NCI-H146 treated with DMSO at 0.1 percent for 48 hours (cell line): Measurements from ENCODE around the gene KLRC1.
A peak's percentile ranks its signal among the peaks of the same experiment; 100 is the strongest.
"Not testable (repeated sequence)": the region's sequence is repeated elsewhere in the genome, so short reads cannot be mapped to it uniquely, and the experiment has no call there.

Experiments
- DNase-seq: peaks from one replicate; lab custom pipeline; 2025; ENCODE audit not compliant: unreplicated experiment; lab: John Stamatoyannopoulos, UW

The KLRC1 gene

GRCh38 chr12:10453156-10453555 is at the start of gene KLRC1:
Gene KLRC1, minus strand, starts transcription at chr12:10453377. Its CDS starts 2,221 bp downstream, at chr12:10451156.
- no peak for DNase-seq

GRCh38 chr12:10501030-10501429 is 47.9 kb upstream of the KLRC1 start:
- DNase-seq: peak; percentile 56

GRCh38 chr12:10498042-10498441 is 44.9 kb upstream of the KLRC1 start:
- no peak for DNase-seq

GRCh38 chr12:10497602-10498001 is 44.4 kb upstream of the KLRC1 start:
- DNase-seq: no peak

GRCh38 chr12:10491766-10492165 is 38.6 kb upstream of the KLRC1 start:
- no peak for DNase-seq

GRCh38 chr12:10487328-10487727 is 34.2 kb upstream of the KLRC1 start:
- not testable (repeated sequence) for DNase-seq

GRCh38 chr12:10481901-10482300 is 28.7 kb upstream of the KLRC1 start:
- DNase-seq: not testable (repeated sequence)

- not testable (repeated sequence) for DNase-seq
Observed at GRCh38 chr12:10472808-10473207, 19.6 kb upstream of the KLRC1 start.

- no peak for DNase-seq
Observed at GRCh38 chr12:10469701-10470100, 16.5 kb upstream of the KLRC1 start.

- DNase-seq: no peak
Observed at GRCh38 chr12:10466311-10466710, 13.1 kb upstream of the KLRC1 start.

GRCh38 chr12:10457760-10458159 is 4.6 kb upstream of the KLRC1 start:
- no peak for DNase-seq

GRCh38 chr12:10456856-10457255 is 3.7 kb upstream of the KLRC1 start:
- DNase-seq: no peak

- no peak for DNase-seq
Observed at GRCh38 chr12:10455766-10456165, 2.6 kb upstream of the KLRC1 start.

GRCh38 chr12:10454531-10454930 is 1.4 kb upstream of the KLRC1 start:
- no peak for DNase-seq

- no peak for DNase-seq
Observed at GRCh38 chr12:10448236-10448635, 4.9 kb downstream of the KLRC1 start.

- not testable (repeated sequence) for DNase-seq
Observed at GRCh38 chr12:10446052-10446451, 7.1 kb downstream of the KLRC1 start.

GRCh38 chr12:10441144-10441543 is 12.0 kb downstream of the KLRC1 start:
- not testable (repeated sequence) for DNase-seq

- DNase-seq: peak; percentile 87
Observed at GRCh38 chr12:10439608-10440274, 13.4 kb downstream of the KLRC1 start.

- not testable (repeated sequence) for DNase-seq
Observed at GRCh38 chr12:10437601-10438000, 15.6 kb downstream of the KLRC1 start.

- DNase-seq: peak; percentile 64
Observed at GRCh38 chr12:10435816-10436215, 17.4 kb downstream of the KLRC1 start, which contains the start of gene KLRC2. Gene KLRC2, minus strand, starts transcription at chr12:10436010. Its CDS starts 24 bp downstream, at chr12:10435986.

- DNase-seq: not testable (repeated sequence)
Observed at GRCh38 chr12:10430623-10431022, 22.6 kb downstream of the KLRC1 start.

GRCh38 chr12:10425938-10426337 is 27.2 kb downstream of the KLRC1 start:
- not testable (repeated sequence) for DNase-seq
